Uterus (tissue), 2 donors: ENCODE data around the gene ZNF521.

Experiments used
- CTCF ChIP-seq, 4 experiments: fragments of 200-600 bp in 2 of 4; fragments of 450-650 bp in 2 of 4; sonication (generic) in 2 of 4; IDR thresholded peaks; one replicate each; pipeline ENCODE4 v1.5.1; 2016 to 2019; ENCODE audit warnings: antibody characterized with exemption in 4 of 4, mild to moderate bottlenecking in 2 of 4, moderate library complexity in 1 of 4
- POLR2A ChIP-seq, 2 donors: fragments of 450-650 bp; IDR thresholded peaks; one replicate each; pipeline ENCODE4 v1.6.1; 2016; ENCODE audit warnings: antibody characterized with exemption in 2 of 2, mild to moderate bottlenecking in 1 of 2, moderate library complexity in 1 of 2

- TF ChIP-seq CTCF (IDR thresholded peaks at IDR 0.05) (no peak), POLR2A (IDR thresholded peaks at IDR 0.05) (no peak)
Observed at GRCh38 chr18:25234740-25235345, 117.1 kb downstream of the ZNF521 start.
